Liver (tissue), 9 donors: Measurements from ENCODE around the gene GAS2L1. TPM values are rescaled to one million over a fixed set of nuclear protein-coding genes. Genes with fewer than 3 reads are reported as not detected.

ENCODE experiments used
- DNase-seq: peaks from one replicate; pipeline ENCODE4 v3.0.0-alpha.2; 2017; ENCODE audit warnings: low spot score
- H3K27ac ChIP-seq, 2 donors: one replicate each; pipeline ENCODE4 v1.7.0; 2013; ENCODE audit warnings: inconsistent platforms in 2 of 2, low read length in 2 of 2, control low read depth in 1 of 2, low read depth in 1 of 2, mild to moderate bottlenecking in 1 of 2
- H3K27me3 ChIP-seq, 4 donors: one replicate each; pipeline versions ENCODE4 v1.6.1 to v1.7.0; 2013; ENCODE audit warnings: low read length in 3 of 4, inconsistent platforms in 1 of 4, mild to moderate bottlenecking in 1 of 4, moderate library complexity in 1 of 4; ENCODE audit not compliant: control insufficient read depth in 4 of 4, insufficient read depth in 4 of 4
- H3K36me3 ChIP-seq, 4 donors: one replicate each; pipeline versions ENCODE4 v1.6.1 to v1.7.0; 2013; ENCODE audit warnings: low read length in 3 of 4, mild to moderate bottlenecking in 3 of 4, low read depth in 1 of 4, moderate library complexity in 1 of 4; ENCODE audit not compliant: control insufficient read depth in 4 of 4, insufficient read depth in 3 of 4
- H3K4me1 ChIP-seq, 4 donors: one replicate each; pipeline versions ENCODE4 v1.6.1 to v1.7.0; 2013; ENCODE audit warnings: low read length in 3 of 4, mild to moderate bottlenecking in 3 of 4, moderate library complexity in 1 of 4; ENCODE audit not compliant: control insufficient read depth in 4 of 4, insufficient read depth in 4 of 4
- H3K4me3 ChIP-seq, 3 donors: one replicate each; pipeline versions ENCODE4 v1.6.1 to v1.7.0; 2013; ENCODE audit warnings: low read length in 3 of 3, control low read depth in 1 of 3, low read depth in 1 of 3, mild to moderate bottlenecking in 1 of 3
- H3K9ac ChIP-seq, 2 donors: one replicate each; pipeline ENCODE4 v1.7.0; 2013; ENCODE audit warnings: low read length in 2 of 2, mild to moderate bottlenecking in 2 of 2, moderate library complexity in 2 of 2, control low read depth in 1 of 2, low read depth in 1 of 2
- H3K9me3 ChIP-seq, 4 donors: one replicate each; pipeline versions ENCODE4 v1.6.1 to v1.7.0; 2013; ENCODE audit warnings: low read length in 3 of 4; ENCODE audit not compliant: control insufficient read depth in 4 of 4
- FOXA1 ChIP-seq: IDR thresholded peaks from 2 replicates; pipeline ENCODE4 v1.6.1; 2016; ENCODE audit warnings: antibody characterized with exemption
- FOXA2 ChIP-seq: IDR thresholded peaks from 2 replicates; pipeline ENCODE4 v1.6.1; 2016; ENCODE audit warnings: antibody characterized with exemption
- HNF4A ChIP-seq, 2 donors: conservative IDR thresholded peaks; 2 replicates each; pipeline ENCODE4 v1.6.1; 2016; ENCODE audit warnings: antibody characterized with exemption in 2 of 2, mild to moderate bottlenecking in 2 of 2
- HNF4G ChIP-seq: IDR thresholded peaks from 2 replicates; pipeline ENCODE4 v1.6.1; 2016; ENCODE audit warnings: antibody characterized with exemption
- NR2F2 ChIP-seq: IDR thresholded peaks from 2 replicates; pipeline ENCODE4 v1.6.1; 2016; ENCODE audit warnings: antibody characterized with exemption
- RXRA ChIP-seq, 2 donors: IDR thresholded peaks; 2 replicates each; pipeline ENCODE4 v1.6.1; 2017 to 2018; ENCODE audit warnings: antibody characterized with exemption in 2 of 2, mild to moderate bottlenecking in 1 of 2
- SP1 ChIP-seq: IDR thresholded peaks from 2 replicates; pipeline ENCODE4 v1.6.1; 2018; ENCODE audit warnings: antibody characterized with exemption, mild to moderate bottlenecking
- TAF1 ChIP-seq: conservative IDR thresholded peaks from 2 replicates; pipeline ENCODE4 v1.6.1; 2016; ENCODE audit warnings: antibody characterized with exemption, mild to moderate bottlenecking
- YY1 ChIP-seq: IDR thresholded peaks from 2 replicates; pipeline ENCODE4 v1.6.1; 2016; ENCODE audit warnings: antibody characterized with exemption, mild to moderate bottlenecking
- WGBS: extraction: QIAGEN DNeasy Blood & Tissue Kit; methylation state at CpG from one replicate; pipeline ENCODE4 v1.1.7; 2013; 5-methylcytosine and 5-hydroxymethylcytosine counted together
- polyA plus RNA-seq, 2 donors: library from polyadenylated mRNA; stranded (reverse) in 1 of 2; unstranded in 1 of 2; fragments of 200-250 nt in 1 of 2; fragments of >200 nt in 1 of 2; fragmentation: Nextera tagmentation in 1 of 2; extraction: Ambion mirVana in 1 of 2; gene quantifications; one replicate each; pipeline versions ENCODE4 v1.2.1 to v1.2.3, GENCODE V29; 2013 to 2015
- total RNA-seq, 2 donors: library from RNA; depleted of rRNA; stranded (reverse); fragments of >200 nt; gene quantifications; one replicate each; pipeline ENCODE4 v1.2.3, GENCODE V29; 2014
- TF ChIP-seq, protein P1 (sequence below): IDR thresholded peaks from 2 replicates; pipeline ENCODE4 v1.6.1; 2016; ENCODE audit warnings: antibody characterized with exemption
- TF ChIP-seq, protein P2 (sequence below): IDR thresholded peaks from 2 replicates; pipeline ENCODE4 v1.6.1; 2016; ENCODE audit warnings: antibody characterized with exemption
- TF ChIP-seq, protein P3 (sequence below): fragments of 150-350 bp; IDR thresholded peaks from 2 replicates; pipeline ENCODE4 v1.5.1; 2017; ENCODE audit warnings: improper control_type of control experiment, low read depth, low read length; ENCODE audit not compliant: missing input control
- TF ChIP-seq, protein P4 (sequence below): IDR thresholded peaks from 2 replicates; pipeline ENCODE4 v1.6.1; 2016; ENCODE audit warnings: antibody characterized with exemption
- TF ChIP-seq, protein P5 (sequence below): IDR thresholded peaks from 2 replicates; pipeline ENCODE4 v1.6.1; 2016; ENCODE audit warnings: antibody characterized with exemption, mild to moderate bottlenecking
- donor health status: healthy.
- donor health status: healthy.
- donor health status: healthy.
- donor health status: healthy.
- donor health status: healthy.

The GAS2L1 gene
- total and polyA plus RNA-seq, 4 donors = 4.0 to 11.4 (median 8.9) TPM

DNA sequence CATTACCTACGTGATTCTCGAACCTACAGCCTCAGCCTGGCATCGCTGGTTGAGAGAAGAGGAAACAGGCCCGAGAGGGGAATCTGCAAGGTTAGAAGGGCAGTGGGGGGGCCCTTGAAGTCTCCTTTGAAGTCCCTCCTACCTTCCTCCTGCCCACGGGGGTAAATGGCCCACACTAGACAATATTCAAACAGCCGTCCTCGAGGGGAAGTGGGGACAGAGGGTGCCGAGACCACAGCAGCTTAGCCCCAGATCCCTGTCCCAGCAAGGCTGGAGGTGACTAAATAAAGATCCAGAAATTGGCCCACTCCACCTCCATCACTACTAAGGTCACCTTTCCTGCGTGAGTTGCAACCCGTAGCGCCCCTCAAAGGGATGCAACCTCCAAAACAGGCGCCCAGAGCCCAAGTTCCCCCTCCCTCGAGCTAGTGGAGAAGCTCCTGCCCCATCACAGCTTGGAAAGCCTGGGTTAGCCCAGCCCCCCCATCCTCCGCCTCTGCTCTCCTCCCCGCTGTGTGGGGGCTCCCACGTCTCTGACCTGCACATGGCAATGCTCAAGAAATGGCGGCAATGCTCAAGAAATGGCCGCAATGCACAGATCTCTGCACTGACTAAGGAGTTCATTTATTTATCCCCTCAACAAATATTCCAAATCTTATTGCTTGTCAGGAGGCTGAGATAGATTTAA, 9.8 kb downstream of the GAS2L1 start:
- no peak overlapping the region for H3K27ac ChIP-seq
- no peak overlapping the region for H3K4me3 ChIP-seq
- H3K27me3 ChIP-seq = peaks cover 0 to 4% (median 0%) of the 10 kb centered on the region in 4 donors
- peaks cover 2 to 23% (median 14%) of the 10 kb centered on the region in 4 donors for H3K4me1 ChIP-seq
- H3K9ac ChIP-seq = no peak overlapping the region
- no peaks in the 10 kb centered on the region for H3K9me3 ChIP-seq
- TF ChIP-seq HNF4G = no peak
- TF ChIP-seq RXRA (IDR thresholded peaks at IDR 0.05) = no peak
- TF ChIP-seq, protein P1, sequence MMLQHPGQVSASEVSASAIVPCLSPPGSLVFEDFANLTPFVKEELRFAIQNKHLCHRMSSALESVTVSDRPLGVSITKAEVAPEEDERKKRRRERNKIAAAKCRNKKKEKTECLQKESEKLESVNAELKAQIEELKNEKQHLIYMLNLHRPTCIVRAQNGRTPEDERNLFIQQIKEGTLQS = no peak
- DNase-seq = no peak
- 61% methylated on average over 18 of the region's 18 CpGs for WGBS
- no peaks in the 10 kb centered on the region for H3K36me3 ChIP-seq

DNA sequence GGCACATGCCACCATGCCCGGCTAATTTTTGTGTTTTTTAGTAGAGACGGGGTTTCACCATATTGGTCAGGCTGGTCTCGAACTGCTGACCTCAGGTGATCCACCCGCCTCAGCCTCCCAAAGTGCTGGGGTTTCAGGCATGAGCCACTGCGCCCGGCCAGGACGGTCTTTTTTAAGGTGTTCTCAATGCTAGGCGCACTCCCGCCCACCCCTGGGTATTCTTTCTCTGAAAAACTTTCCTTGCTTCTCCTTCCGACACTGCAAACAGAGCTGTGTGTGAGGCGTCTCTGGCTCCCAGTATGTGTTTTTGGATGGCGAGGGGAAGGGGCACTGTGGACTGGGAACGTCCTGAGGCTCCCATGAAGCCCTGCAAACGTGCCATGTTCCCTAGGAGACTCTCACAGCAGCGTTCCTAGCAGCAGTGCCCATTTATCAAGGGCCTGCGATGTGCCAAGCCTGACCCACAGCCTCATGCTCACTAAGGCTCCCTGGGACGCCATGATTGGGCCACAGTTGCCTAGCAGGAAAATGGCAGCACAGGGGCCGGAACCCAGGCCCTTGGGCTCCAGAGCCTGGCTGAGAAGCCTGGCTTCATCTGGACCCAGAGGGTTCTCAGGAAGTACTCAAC, 11.5 kb downstream of the GAS2L1 start:
- DNase-seq = no peak
- Histone ChIP-seq H3K4me3 (no peak overlapping the region), H3K36me3 (no peaks in the 10 kb centered on the region), H3K27ac (no peak overlapping the region), H3K9ac (no peak overlapping the region), H3K27me3 (peaks cover 0 to 4% (median 0%) of the 10 kb centered on the region in 4 donors), H3K4me1 (peaks cover 0 to 23% (median 14%) of the 10 kb centered on the region in 4 donors), H3K9me3 (no peaks in the 10 kb centered on the region)
- TF ChIP-seq, protein P2, sequence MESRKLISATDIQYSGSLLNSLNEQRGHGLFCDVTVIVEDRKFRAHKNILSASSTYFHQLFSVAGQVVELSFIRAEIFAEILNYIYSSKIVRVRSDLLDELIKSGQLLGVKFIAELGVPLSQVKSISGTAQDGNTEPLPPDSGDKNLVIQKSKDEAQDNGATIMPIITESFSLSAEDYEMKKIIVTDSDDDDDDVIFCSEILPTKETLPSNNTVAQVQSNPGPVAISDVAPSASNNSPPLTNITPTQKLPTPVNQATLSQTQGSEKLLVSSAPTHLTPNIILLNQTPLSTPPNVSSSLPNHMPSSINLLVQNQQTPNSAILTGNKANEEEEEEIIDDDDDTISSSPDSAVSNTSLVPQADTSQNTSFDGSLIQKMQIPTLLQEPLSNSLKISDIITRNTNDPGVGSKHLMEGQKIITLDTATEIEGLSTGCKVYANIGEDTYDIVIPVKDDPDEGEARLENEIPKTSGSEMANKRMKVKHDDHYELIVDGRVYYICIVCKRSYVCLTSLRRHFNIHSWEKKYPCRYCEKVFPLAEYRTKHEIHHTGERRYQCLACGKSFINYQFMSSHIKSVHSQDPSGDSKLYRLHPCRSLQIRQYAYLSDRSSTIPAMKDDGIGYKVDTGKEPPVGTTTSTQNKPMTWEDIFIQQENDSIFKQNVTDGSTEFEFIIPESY = no peak
- no peak for TF ChIP-seq YY1
- TF ChIP-seq, protein P3, sequence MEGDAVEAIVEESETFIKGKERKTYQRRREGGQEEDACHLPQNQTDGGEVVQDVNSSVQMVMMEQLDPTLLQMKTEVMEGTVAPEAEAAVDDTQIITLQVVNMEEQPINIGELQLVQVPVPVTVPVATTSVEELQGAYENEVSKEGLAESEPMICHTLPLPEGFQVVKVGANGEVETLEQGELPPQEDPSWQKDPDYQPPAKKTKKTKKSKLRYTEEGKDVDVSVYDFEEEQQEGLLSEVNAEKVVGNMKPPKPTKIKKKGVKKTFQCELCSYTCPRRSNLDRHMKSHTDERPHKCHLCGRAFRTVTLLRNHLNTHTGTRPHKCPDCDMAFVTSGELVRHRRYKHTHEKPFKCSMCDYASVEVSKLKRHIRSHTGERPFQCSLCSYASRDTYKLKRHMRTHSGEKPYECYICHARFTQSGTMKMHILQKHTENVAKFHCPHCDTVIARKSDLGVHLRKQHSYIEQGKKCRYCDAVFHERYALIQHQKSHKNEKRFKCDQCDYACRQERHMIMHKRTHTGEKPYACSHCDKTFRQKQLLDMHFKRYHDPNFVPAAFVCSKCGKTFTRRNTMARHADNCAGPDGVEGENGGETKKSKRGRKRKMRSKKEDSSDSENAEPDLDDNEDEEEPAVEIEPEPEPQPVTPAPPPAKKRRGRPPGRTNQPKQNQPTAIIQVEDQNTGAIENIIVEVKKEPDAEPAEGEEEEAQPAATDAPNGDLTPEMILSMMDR = no peak
- TF ChIP-seq, protein P4, sequence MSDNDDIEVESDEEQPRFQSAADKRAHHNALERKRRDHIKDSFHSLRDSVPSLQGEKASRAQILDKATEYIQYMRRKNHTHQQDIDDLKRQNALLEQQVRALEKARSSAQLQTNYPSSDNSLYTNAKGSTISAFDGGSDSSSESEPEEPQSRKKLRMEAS = no peak
- TF ChIP-seq, protein P5, sequence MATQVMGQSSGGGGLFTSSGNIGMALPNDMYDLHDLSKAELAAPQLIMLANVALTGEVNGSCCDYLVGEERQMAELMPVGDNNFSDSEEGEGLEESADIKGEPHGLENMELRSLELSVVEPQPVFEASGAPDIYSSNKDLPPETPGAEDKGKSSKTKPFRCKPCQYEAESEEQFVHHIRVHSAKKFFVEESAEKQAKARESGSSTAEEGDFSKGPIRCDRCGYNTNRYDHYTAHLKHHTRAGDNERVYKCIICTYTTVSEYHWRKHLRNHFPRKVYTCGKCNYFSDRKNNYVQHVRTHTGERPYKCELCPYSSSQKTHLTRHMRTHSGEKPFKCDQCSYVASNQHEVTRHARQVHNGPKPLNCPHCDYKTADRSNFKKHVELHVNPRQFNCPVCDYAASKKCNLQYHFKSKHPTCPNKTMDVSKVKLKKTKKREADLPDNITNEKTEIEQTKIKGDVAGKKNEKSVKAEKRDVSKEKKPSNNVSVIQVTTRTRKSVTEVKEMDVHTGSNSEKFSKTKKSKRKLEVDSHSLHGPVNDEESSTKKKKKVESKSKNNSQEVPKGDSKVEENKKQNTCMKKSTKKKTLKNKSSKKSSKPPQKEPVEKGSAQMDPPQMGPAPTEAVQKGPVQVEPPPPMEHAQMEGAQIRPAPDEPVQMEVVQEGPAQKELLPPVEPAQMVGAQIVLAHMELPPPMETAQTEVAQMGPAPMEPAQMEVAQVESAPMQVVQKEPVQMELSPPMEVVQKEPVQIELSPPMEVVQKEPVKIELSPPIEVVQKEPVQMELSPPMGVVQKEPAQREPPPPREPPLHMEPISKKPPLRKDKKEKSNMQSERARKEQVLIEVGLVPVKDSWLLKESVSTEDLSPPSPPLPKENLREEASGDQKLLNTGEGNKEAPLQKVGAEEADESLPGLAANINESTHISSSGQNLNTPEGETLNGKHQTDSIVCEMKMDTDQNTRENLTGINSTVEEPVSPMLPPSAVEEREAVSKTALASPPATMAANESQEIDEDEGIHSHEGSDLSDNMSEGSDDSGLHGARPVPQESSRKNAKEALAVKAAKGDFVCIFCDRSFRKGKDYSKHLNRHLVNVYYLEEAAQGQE = no peak
- TF ChIP-seq SP1 = no peak
- TF ChIP-seq HNF4A (conservative IDR thresholded peaks at IDR 0.05) = no peak
- no peak for TF ChIP-seq TAF1
- TF ChIP-seq FOXA1 = no peak
- TF ChIP-seq FOXA2 = no peak
- TF ChIP-seq NR2F2 = no peak
- 95% methylated on average over 18 of the region's 18 CpGs for WGBS
